DOHH2 (cell line): Measurements from ENCODE around the gene UMAD1.

ENCODE experiments used
- EZH2phosphoT487 ChIP-seq: fragments of 200-600 bp; sonication (generic); IDR thresholded peaks from 2 replicates; pipeline ENCODE4 v1.6.1; 2017; ENCODE audit warnings: borderline replicate concordance, mild to moderate bottlenecking, antibody characterized with exemption, low read length, moderate library complexity, mixed read lengths
- TF ChIP-seq, protein P1 (sequence below): fragments of 200-600 bp; sonication (generic); IDR thresholded peaks from one replicate; pipeline ENCODE4 v1.5.1; 2014; ENCODE audit warnings: antibody characterized with exemption, mild to moderate bottlenecking, low read depth, low read length; ENCODE audit not compliant: poor library complexity, severe bottlenecking

DNA sequence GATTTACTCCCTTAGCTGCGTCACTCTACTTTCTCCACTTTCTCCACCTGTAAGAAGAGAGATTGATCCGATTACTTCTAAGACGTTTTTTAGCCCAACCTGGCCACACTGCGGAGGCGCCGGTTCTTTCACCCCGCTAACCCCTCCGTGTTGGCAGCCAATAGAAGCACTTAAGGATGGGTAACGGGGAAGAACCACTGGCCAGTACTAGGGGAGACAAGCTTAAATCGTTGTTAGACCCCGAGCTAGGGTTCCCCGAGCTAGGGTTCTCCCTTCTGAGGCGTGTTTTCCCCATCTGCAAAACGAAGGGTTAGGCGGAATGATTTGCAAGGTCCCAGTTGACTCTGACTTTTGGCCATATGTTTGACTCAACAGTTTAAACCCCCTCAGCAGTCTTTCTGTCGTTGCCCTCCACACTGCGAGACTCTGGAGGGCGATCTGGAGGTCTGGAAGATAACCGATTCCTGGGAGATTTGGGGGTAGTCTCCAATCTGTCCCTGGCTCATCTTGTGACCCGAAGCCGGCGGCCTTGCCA lies 644 bp downstream of the UMAD1 start:
- TF ChIP-seq, protein P1, sequence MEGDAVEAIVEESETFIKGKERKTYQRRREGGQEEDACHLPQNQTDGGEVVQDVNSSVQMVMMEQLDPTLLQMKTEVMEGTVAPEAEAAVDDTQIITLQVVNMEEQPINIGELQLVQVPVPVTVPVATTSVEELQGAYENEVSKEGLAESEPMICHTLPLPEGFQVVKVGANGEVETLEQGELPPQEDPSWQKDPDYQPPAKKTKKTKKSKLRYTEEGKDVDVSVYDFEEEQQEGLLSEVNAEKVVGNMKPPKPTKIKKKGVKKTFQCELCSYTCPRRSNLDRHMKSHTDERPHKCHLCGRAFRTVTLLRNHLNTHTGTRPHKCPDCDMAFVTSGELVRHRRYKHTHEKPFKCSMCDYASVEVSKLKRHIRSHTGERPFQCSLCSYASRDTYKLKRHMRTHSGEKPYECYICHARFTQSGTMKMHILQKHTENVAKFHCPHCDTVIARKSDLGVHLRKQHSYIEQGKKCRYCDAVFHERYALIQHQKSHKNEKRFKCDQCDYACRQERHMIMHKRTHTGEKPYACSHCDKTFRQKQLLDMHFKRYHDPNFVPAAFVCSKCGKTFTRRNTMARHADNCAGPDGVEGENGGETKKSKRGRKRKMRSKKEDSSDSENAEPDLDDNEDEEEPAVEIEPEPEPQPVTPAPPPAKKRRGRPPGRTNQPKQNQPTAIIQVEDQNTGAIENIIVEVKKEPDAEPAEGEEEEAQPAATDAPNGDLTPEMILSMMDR, result peak; percentile 17
- TF ChIP-seq EZH2phosphoT487, result no peak
